Heart right ventricle (tissue), 16 donors: ENCODE data around the gene FBRS. TPM values are rescaled to one million over a fixed set of nuclear protein-coding genes. Genes with fewer than 3 reads are reported as not detected.

Source experiments
- ATAC-seq, 8 donors: fragments of 200-7000 bp; cut with Tn5 transposase; one replicate each; pipeline ENCODE4 v1.9.1; 2020; ENCODE audit warnings: mild to moderate bottlenecking in 8 of 8, moderate library complexity in 8 of 8, moderate number of reproducible peaks in 1 of 8
- DNase-seq, 2 donors: peaks; one replicate each; pipeline ENCODE4 v3.0.0-alpha.2; 2020
- H3K27ac ChIP-seq, 10 donors: fragments of 200-600 bp; sonication (generic) in 2 of 10; one replicate each; pipeline versions ENCODE4 v1.5.0 to v1.8.0; 2020 to 2022; ENCODE audit warnings: mild to moderate bottlenecking in 3 of 10
- H3K27me3 ChIP-seq, 7 donors: fragments of 200-600 bp; one replicate each; pipeline ENCODE4 v1.8.0; 2021 to 2022; ENCODE audit warnings: mild to moderate bottlenecking in 2 of 7
- H3K36me3 ChIP-seq, 9 donors: fragments of 200-600 bp; sonication (generic) in 1 of 9; one replicate each; pipeline versions ENCODE4 v1.5.0 to v1.8.0; 2020 to 2022; ENCODE audit warnings: mild to moderate bottlenecking in 2 of 9
- H3K4me1 ChIP-seq, 9 donors: fragments of 200-600 bp; sonication (generic) in 1 of 9; one replicate each; pipeline versions ENCODE4 v1.5.0 to v1.8.0; 2020 to 2022; ENCODE audit warnings: mild to moderate bottlenecking in 4 of 9
- H3K4me3 ChIP-seq, 10 donors: fragments of 200-600 bp; sonication (generic) in 2 of 10; one replicate each; pipeline versions ENCODE4 v1.5.0 to v1.8.0; 2020 to 2022; ENCODE audit warnings: mild to moderate bottlenecking in 7 of 10, moderate library complexity in 2 of 10
- H3K9me3 ChIP-seq, 11 donors: fragments of 200-600 bp in 10 of 11; sonication (generic) in 2 of 11; one replicate each; pipeline versions ENCODE4 v1.5.0 to v1.8.0; 2013 to 2022; ENCODE audit warnings: mild to moderate bottlenecking in 2 of 11, control low read depth in 1 of 11, moderate library complexity in 1 of 11
- WGBS, 2 donors: extraction: QIAGEN DNeasy Blood & Tissue Kit; methylation state at CpG; one replicate each; pipeline ENCODE4 v1.1.7; 2013; ENCODE audit warnings: inconsistent platforms in 1 of 2; 5-methylcytosine and 5-hydroxymethylcytosine counted together
- intact Hi-C, 10 donors: fragments of 100-400 bp; cut with DNase I; formaldehyde crosslinking; loops; one replicate each; pipeline versions ENCODE4 v1.11.1 to v1.14.2; 2022
- polyA plus RNA-seq, 2 donors: library from polyadenylated mRNA; stranded (reverse); fragments of 200-250 nt; gene quantifications; one replicate each; pipeline ENCODE4 v1.2.3, GENCODE V29; 2013
- total RNA-seq, 10 donors: library from RNA; stranded (reverse); fragmentation: NEBNext Ultra II Directional in 3 of 10; extraction: Animal tissue kit (Norgen Biotek cat#: 25700) in 3 of 10; gene quantifications; one replicate each; pipeline versions ENCODE4 v1.2.1 to v1.2.4, GENCODE V29; 2021 to 2023
- TF ChIP-seq, protein P1 (sequence below), 9 donors: fragments of 200-600 bp; sonication (generic) in 2 of 9; IDR thresholded peaks; one replicate each; pipeline versions ENCODE4 v1.5.0 to v1.8.0; 2021 to 2022; ENCODE audit warnings: antibody characterized with exemption in 9 of 9, mild to moderate bottlenecking in 5 of 9, moderate library complexity in 1 of 9
- donor health status: Arrhythmogenic right ventricular cardiomyopathy.
- donor health status: ischemic (EF 13 %, LVEDD 7.1; RV severe dilation, severe dysfunction).
- donor health status: healthy with polysubstance abuse.
- donor health status: DM: no; HTN: yes; CAD: no.
- donor health status: DM: no; HTN: no; CAD: no.
- donor health status: ischemic (EF 25% LVEDD 6.9; RV normal size, moderate dysfunction).
- donor health status: ischemic (EF 25% LVEDD 5.7; RV mildly dilated, moderate dysfunction).
- donor health status: healthy.
- donor health status: DM: yes; HTN: yes; CAD: no.
- donor health status: Ischemic cardiomyopathy.
- donor health status: ischemic (EF 35%, LVEDD 5.7; RV mildly dilated, moderate dysfunction).
- donor health status: nonischemic (EF 11% LVEDD 7.7; RV severe dilation, severe dysfunction).
- donor health status: DM: yes; HTN: yes; CAD: no.
- donor health status: PGD.
- donor health status: ischemic (EF 29% LVEDD 5.4; RV normal size, mild dysfunction).
- donor health status: nonischemic (EF 23%, LVEDD 6.1; RV moderate dilation, normal function).

FBRS gene
- total and polyA plus RNA-seq, 12 donors: 24.6 to 40.2 (median 29.3) TPM

DNA sequence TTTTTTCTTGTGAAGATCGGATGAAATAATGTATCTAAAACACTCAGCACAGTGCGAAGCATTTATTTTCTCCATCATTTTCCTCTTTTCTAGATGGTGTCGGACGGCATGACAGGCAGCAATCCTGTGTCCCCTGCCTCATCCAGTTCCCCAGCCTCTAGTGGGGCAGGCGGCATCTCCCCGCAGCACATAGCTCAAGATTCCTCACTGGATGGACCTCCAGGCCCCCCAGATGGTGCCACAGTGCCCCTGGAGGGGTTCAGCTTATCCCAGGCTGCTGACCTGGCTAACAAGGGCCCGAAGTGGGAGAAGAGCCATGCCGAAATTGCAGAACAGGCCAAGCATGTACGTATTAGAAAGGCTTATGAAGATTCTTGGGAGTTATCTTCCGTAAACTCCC lies 45.7 kb downstream of the FBRS start:
- no peak for DNase-seq
- 92 to 93% methylated on average over 10 of the region's 10 CpGs for WGBS, 2 donors

GRCh38 chr16:30706046-30706445 lies 47.8 kb downstream of the FBRS start:
- H3K27ac ChIP-seq: no peak overlapping the region
- 90 to 91% methylated on average over 6 of the region's 6 CpGs for WGBS, 2 donors
- H3K4me1 ChIP-seq: peaks cover 0 to 11% (median 5%) of the 10 kb centered on the region in 9 donors
- H3K27me3 ChIP-seq: no peaks in the 10 kb centered on the region
- TF ChIP-seq, protein P1, sequence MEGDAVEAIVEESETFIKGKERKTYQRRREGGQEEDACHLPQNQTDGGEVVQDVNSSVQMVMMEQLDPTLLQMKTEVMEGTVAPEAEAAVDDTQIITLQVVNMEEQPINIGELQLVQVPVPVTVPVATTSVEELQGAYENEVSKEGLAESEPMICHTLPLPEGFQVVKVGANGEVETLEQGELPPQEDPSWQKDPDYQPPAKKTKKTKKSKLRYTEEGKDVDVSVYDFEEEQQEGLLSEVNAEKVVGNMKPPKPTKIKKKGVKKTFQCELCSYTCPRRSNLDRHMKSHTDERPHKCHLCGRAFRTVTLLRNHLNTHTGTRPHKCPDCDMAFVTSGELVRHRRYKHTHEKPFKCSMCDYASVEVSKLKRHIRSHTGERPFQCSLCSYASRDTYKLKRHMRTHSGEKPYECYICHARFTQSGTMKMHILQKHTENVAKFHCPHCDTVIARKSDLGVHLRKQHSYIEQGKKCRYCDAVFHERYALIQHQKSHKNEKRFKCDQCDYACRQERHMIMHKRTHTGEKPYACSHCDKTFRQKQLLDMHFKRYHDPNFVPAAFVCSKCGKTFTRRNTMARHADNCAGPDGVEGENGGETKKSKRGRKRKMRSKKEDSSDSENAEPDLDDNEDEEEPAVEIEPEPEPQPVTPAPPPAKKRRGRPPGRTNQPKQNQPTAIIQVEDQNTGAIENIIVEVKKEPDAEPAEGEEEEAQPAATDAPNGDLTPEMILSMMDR (IDR thresholded peaks at IDR 0.05): no peak
- intact Hi-C loops: loop anchor here in 1 of 10 donors (10.0 kb wide), 1 partner anchor 59 kb away; the partner anchor contains the start of genes CFAP119 and RNF40
- H3K4me3 ChIP-seq: no peak overlapping the region
- no peaks in the 10 kb centered on the region for H3K9me3 ChIP-seq
- H3K36me3 ChIP-seq: peaks cover 14 to 99% (median 96%) of the 10 kb centered on the region in 9 donors
- DNase-seq: no peak
- no peak for ATAC-seq

More for the DNA sequence above, 45.7 kb downstream of the FBRS start:
- intact Hi-C loops: loop anchor here in 2 of 10 donors (5.0 to 10.0 kb wide), 2 partner anchors 38 to 61 kb away; partner anchors contain the start of genes CFAP119 (in 1 of the 2) and RNF40 (in 1 of the 2)
- H3K36me3 ChIP-seq: peaks cover 5 to 93% (median 80%) of the 10 kb centered on the region in 9 donors
- no peaks in the 10 kb centered on the region for H3K9me3 ChIP-seq
- no peak for ATAC-seq
- H3K4me1 ChIP-seq: peaks cover 0 to 30% (median 24%) of the 10 kb centered on the region in 9 donors
- H3K4me3 ChIP-seq: no peak overlapping the region
- no peak overlapping the region for H3K27ac ChIP-seq
- no peaks in the 10 kb centered on the region for H3K27me3 ChIP-seq
- TF ChIP-seq, protein P1 (IDR thresholded peaks at IDR 0.05): no peak

- Histone ChIP-seq H3K9me3 (no peaks in the 10 kb centered on the region), H3K27ac (no peak overlapping the region), H3K27me3 (no peaks in the 10 kb centered on the region), H3K4me1 (peaks cover 0 to 32% (median 0%) of the 10 kb centered on the region in 9 donors), H3K4me3 (no peak overlapping the region), H3K36me3 (peaks cover 19 to 100% (median 96%) of the 10 kb centered on the region in 9 donors)
- no peak for DNase-seq
- TF ChIP-seq, protein P1 (IDR thresholded peaks at IDR 0.05): no peak
- 73 to 81% methylated on average over 4 of the region's 4 CpGs for WGBS, 2 donors
- intact Hi-C loops: no loop called here
- no peak for ATAC-seq
Measured at GRCh38 chr16:30710971-30711370, 52.7 kb downstream of the FBRS start.

GRCh38 chr16:30711712-30712111 lies 53.5 kb downstream of the FBRS start:
- intact Hi-C loops: no loop called here
- ATAC-seq: no peak

More at GRCh38 chr16:30711712-30712111, 53.5 kb downstream of the FBRS start:
- no peaks in the 10 kb centered on the region for H3K27me3 ChIP-seq
- no peak for DNase-seq
- 97 to 100% methylated on average over 1 of the region's 1 CpG for WGBS, 2 donors
- peaks cover 0 to 38% (median 0%) of the 10 kb centered on the region in 9 donors for H3K4me1 ChIP-seq
- TF ChIP-seq, protein P1 (IDR thresholded peaks at IDR 0.05): no peak
- no peaks in the 10 kb centered on the region for H3K9me3 ChIP-seq
- H3K4me3 ChIP-seq: no peak overlapping the region
- peaks cover 19 to 100% (median 92%) of the 10 kb centered on the region in 9 donors for H3K36me3 ChIP-seq
- H3K27ac ChIP-seq: no peak overlapping the region
